GM18867 (cell line): ENCODE results near the gene FCHSD2.
"Not testable (repeated sequence)": the region's sequence is repeated elsewhere in the genome, so short reads cannot be mapped to it uniquely, and the experiment has no call there.

Source experiments
- ATAC-seq: cut with Tn5 transposase; IDR thresholded peaks from one replicate; pipeline ENCODE4 v1.9.1; 2021; ENCODE audit warnings: mild to moderate bottlenecking, moderate library complexity; ENCODE audit not compliant: unreplicated experiment

The FCHSD2 gene

DNA sequence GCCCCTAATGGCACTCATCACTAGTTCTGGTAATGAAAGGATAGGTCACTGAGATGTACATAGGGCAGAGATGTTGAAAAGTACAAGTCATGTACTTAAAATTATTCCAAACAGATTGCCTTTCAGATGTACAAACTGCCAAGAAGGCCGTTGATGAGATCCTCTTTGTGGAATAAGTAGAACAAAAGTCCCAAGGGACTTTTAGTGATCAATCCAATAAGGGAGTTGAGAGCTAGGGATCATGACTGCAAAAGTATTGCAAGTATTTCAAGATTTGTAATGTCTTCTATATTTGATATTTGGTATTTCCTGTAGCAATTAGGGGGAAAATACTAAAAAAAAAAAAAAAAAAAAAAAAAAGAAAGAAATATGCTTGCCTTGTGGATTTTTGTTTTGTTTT, 245.7 kb downstream of the FCHSD2 start:
- ATAC-seq, result no peak

DNA sequence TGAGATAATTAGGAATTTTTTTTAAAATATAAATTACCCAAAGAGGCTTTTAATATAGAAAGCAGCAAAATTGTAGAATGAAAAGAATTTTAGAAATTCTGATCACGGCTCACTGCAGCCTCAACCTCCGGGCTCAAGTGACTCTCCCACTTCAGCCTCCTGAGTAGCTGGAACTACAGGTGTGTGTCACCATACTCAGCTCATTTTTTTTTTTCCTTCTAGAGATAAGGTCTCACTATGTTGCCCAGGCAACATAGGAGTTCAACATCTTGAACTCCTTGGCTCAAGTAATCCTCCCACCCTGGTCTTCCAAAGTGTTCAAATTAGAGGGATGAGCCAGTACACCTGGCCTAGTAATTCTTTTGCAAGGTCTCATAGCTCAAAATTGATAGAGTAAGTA, 251.2 kb downstream of the FCHSD2 start:
- ATAC-seq, result no peak

DNA sequence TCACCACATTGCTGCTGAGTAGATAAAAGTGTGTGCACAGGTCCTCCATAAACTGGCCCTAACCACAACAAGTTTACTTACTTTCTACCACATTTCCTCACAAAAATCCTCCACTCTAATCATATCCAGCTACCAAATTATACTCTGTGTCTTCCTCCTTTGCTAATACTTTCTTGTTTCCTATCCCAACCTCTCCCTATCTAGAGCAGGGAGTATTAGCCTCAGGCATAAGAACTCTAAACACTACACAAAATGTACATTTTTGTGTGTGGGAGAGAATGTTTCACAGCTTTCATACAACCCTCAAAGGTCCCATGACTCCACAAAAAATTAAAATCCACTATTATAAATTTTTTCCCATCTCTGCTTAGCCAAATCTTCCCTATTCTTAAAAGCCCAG, 255.5 kb downstream of the FCHSD2 start:
- no peak for ATAC-seq

DNA sequence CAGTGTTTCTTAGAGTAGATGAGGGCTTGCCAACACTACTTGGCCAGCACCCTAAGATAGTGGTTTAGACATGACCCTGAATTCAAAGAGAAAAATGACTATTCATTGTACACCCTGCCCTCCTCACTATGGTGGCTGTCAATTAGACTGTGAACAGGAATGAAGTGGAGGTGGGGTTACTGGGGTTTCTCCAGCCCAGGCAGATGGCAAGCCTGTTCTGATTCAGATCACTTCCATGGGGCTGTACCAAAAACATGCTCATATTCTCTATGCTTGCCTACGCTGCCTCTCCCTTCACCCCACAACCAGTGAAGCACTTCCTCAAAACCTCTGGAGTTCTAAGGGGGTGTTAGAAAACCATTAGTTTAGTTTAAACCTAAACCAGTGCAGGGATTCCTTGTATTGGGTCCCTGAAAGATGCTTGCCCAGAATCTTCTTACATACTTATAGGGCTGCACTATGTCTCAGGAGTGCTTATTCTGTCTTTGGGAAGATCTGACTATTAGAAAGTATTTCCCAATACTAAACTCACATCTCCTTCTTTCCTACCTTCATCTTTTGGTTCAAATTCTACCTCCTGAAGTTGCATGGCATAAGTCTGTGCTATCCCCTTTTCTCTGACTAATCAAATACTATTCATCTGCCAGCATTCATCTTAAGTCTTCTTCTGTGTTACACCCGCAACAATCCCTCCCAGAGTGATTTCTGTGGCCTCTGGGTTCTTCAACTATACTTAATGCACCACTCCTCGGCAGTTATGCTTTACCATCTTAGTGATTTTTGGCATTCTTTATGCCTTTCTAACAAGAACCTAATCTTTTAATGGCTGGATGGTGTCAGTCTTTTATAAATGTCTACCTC, 256.1 kb downstream of the FCHSD2 start:
- no peak for ATAC-seq

DNA sequence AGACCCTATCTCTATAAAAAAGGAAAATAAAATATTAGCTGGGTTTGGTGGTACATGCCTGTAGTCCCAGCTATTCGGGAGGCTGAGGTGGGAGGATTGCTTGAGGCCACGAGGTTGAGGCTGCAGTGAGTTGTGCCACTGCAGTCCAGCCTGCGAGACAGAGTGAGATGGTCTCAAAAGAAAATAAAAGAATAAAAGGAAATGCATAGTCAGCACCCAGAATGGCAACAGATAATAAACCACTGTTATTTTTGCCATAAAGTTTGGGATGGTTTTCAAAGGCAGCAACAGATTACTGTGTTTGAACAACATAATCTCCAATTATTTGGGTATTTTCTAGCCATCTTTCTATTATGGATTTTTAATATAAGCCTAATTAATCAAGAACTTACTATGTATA, 266.0 kb downstream of the FCHSD2 start:
- no peak for ATAC-seq

DNA sequence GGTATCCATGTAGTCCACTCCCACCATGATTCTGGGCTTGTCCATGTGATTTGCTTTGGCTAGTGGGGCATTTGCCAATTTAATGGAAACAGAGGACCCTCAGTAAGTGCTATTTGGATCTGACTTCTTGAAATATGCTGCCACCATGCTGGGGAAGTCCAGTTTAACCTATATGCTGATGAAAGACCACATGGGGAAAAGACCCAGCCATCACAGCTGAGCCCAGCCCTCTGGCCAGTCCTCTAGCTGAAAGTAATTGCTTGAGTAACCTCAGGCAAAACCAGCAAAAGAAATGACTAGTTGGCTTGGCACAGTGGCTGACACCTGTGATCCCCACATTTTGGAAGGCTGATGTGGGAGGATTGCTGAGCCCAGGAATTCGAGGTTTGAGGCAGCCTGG, 266.4 kb downstream of the FCHSD2 start:
- no peak for ATAC-seq

DNA sequence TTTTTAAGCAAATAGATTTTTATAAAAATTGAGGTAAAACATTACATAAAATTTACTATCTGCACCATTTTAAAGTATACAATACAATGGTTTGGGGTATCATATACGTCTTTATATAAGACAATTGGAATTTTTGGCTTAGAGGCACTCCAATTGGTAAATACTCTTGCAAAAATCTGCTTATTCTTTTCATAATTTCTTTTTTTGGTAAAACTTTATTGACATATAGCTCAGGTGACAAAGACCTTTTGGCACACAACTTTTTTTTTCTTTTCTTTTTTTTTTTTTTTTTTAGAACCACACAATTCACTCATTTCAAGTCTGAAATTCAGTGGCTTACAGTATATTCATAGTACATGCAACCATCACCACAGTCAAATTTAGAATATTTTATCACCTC, 270.1 kb downstream of the FCHSD2 start:
- no peak for ATAC-seq

DNA sequence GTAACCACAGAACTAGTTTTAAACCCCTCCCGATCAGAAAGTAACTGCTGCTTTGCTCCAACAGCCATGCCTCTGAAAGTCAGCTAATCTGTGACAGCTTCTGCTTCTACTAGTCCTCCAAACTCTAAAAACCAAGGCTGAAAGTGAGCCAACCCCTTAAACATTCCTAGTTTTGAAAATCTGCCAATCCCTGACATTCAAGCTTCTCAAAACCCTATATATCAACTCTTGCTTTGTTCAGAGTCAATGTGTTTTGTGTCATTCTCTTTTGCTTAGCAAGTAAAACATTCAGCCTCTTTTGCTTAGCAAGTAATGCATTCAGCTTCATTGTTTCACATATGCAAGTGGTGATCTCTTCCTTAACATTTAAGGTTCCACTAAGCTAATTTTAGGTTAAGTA, 271.0 kb downstream of the FCHSD2 start:
- no peak for ATAC-seq

DNA sequence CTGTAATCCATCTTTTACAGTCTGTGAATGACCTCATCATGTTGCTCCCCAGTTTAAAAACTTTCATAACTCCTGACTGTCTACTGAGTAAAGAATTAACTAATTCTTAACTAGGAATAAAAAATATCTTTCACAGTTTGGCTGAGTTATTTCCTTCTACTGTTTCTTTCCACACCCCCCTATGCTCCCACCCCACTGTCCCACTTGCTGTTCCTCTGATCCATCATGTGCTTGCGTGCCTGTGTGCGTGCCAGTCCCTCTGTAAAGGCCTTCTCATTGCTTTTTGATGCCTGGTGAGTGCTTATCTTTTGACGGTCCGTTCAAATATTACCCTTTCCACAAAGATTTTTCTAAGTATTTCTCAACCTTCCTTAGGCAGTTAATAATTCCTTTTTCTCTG, 272.3 kb downstream of the FCHSD2 start:
- no peak for ATAC-seq

DNA sequence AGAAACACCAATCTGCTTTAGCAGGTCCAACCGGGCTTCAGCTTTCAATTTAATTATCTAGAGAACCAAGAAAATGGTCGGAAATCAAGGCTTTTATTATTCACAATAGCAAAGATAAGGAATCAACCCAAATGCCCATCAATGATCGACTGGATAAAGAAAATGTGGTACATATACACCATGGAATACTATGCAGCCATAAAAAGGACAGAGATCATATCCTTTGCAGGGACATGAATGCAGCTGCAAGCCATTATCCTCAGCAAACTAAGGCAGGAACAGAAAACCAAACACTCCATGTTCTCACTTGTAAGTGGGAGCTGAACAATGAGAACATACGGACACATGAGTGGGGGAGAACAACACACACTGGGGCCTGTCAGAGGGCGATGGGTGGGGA, 274.1 kb downstream of the FCHSD2 start:
- ATAC-seq, result no peak

DNA sequence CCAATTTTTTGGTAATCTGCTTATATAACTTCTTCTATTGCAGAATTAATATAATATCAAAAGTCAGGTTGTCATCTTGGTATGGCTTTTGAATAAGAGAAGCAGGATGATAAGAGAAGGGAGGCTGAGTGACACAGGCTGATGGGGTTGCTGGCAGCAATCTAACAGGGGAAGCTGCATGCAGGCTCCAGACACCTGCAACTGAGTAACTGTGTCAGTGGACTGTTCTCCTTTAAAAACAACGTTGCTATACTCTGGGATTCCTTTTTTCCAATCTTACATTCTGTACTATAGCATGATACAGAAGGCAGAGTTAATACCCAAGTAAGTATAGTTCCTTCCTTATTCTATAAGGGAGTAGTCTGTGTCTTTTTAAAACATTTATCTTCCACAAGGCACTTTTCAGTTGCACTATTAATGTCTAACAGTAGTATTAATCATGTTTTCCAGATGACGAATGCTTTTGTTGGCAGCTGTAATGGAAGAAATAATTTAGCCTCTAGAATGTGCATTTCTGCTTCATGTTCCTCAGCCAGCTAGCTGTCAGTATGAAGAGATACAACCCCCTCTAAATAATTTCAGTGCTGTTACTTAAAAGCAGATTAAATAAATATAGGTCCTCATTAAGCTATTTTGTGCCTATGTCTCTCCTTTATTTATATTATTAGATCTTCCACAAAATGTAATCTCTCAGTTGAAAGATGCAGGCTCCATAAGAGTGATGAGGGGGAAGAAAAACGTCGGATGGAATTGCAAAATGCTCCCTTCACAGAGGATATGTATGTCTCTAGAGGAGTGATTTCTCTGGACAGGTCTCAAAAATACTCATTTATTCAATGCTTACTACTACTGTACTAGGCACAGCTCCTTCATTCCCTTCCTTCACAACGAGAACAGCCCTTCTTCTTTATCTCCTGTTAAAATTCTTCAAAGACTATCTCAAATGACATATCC, 277.1 kb downstream of the FCHSD2 start:
- ATAC-seq, result no peak

DNA sequence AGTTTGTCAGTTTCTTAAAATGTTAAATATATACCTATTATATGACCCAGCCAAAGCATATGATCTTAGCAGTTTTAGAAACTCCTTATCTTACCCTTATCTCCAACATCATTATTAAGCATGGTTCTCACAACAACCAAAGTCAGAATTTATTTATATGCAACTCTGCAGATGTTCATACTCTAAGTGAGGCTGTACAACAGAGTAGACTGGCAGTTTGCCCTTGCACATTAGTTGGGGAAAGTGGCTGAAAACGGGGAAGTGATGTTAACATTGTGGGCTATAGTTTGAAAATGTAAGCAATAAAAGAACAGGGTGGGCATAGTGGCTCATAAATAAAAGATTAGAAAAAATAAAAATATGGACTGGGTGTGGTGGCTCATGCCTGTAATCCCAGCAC, 278.2 kb downstream of the FCHSD2 start:
- no peak for ATAC-seq

DNA sequence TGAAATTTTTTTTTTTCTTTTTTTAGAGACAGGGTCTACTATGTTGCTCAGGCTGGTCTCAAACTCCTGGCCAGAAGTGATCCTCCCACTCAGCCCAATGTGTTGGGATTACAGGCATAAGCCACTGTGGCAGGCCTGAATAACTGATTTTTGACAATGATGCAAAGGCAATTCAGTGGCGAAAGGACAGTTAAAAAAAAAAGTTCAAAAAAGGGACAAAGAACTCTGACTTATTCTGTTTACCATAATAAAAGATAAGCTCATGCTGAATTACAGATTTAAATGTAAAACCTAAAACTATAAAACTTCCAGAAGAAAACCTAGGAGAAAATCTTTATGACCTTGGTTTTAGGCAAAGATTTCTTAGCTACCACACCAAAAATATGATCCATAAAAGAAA, 279.0 kb downstream of the FCHSD2 start:
- ATAC-seq, result no peak

DNA sequence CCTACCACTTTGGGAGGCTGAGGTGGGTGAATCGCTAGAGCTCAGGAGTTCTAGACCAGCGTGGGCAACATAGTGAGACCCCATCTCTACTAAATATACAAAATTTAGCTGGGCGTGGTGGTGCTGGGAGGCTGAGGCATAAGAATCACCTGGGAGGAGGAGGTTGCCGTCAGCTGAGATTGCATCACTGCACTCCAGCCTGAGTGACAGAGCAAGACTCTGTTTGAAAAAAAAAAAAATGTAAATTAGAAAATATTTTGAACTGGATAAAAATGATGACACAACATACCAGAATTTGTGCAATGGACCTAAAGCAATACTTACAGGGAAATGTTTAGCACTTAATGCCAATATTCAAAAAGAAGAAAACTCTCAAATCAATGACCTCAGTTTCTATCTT, 281.5 kb downstream of the FCHSD2 start:
- no peak for ATAC-seq

DNA sequence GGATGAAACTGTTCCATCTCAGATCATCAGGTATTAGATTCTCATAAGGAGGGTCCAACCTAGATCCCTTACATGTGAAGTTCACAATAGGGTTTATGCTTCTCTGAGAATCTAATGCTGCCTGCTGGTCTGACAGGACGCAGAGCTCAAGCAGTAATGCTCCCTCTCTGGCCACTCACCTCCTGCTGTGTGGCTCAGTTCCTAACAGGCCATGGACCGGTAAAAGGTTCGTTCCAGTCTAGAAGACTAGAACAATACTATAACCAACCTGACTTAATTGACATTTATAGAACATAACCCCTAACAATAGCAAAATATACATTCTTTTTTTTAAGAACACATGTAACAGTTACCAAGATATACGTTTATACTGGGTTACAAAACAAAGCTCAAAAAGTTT, 282.1 kb downstream of the FCHSD2 start:
- ATAC-seq, result no peak

DNA sequence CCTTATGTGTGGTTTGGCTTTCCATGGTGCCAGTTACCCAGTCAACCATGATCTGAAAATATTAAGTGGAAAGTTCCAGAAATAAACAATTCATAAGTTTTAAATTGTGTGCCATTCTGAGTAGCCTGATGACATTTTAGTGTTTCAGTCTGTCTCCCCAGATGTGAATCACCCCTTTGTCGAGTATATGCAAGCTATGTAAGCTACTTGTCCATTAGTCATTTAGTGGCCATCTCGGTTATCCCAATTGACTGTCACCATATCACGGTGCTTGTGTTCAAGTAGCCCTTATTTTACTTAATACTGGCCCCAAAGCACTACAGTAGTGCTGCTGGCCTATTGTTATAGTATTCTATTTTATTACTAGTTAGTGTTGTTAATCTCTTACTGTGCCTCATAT, 283.0 kb downstream of the FCHSD2 start:
- no peak for ATAC-seq

DNA sequence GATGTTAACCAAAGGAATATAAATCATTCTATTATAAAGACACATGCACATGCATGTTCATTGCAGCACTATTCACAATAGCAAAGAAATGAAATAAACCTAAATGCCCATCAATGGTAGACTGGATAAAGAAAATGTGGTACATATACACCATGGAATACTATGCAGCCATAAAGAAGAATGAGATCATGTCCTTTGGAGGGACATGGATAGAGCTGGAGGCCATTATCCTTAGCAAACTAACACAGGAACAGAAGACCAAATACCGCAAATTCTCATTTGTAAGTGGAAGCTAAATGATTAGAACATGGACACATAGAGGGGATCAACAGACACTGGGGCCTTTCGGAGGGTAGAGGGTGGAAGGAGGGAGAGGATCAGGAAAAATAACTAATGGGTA, 283.9 kb downstream of the FCHSD2 start:
- ATAC-seq, result not testable (repeated sequence)

DNA sequence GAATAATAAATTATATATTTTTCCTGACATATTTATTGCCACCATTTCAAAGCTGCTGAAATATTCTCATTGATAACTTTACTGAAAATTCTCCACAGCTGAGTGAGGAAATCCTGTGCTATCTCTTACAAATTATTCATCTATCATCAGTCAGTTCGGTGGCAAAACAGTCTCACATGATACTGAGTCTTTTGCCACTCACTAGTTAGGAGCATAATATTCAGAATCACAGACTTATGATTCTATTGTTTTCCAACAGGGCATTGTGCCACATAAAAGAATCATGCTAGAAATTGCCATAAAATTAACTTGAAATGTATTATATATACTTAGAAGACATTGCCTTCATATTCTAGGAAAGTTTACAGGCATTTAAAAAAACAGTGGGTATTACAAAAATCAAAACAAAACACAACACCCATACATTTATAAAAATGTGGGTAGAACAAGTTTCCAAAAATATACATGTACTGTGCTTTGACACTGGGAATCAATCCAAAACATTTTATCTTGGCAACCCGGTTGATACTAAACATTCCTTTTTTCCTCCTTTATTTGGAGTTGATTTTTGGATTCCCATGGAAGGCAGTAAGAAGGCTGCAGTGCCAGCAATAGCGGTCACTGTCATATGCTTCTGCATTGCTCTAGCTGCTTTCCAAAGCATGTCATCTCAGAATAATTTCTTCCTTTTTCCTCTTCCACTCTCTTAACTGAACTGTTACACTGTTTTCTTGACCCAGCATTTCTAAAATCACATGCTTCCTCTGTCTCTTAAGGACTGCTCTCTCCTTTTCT, 285.4 kb downstream of the FCHSD2 start:
- ATAC-seq, result no peak

DNA sequence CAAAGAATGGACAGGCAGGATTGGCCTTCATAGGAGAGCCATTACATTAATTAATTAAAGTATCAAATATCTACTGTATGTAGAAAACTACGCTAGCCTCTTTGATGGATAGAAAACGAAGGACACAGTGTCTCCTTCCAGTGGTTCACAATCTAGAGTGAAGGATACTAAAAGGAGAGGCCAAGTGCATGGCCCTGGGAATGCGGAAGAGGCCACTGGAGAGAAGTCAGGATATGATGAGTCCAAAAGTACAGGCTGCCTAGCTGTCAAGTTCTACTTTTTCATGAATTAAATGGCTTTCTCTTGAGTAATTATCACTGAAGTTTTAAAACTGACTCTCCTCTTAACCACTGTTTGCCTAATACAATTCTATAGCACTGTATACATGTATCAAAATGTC, 286.1 kb downstream of the FCHSD2 start:
- ATAC-seq, result no peak

DNA sequence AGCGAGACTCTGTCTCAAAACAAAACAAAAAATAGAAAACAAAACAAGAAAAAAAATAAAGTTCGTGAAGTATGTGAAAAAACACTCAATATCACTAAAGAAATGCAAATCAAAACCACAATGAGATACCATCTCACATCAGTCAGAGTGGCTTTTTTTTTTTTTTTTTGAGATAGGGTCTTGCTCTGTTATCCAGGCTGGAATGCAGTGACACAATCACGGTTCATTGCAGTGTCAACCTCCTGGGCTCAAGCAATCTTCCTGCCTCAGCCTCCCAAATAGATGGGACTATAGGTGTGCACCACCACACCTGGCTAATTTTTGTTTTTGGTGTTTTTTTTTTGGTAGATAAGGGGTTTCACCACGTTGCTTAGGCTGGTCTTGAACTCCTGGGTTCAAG, 290.4 kb downstream of the FCHSD2 start:
- no peak for ATAC-seq

DNA sequence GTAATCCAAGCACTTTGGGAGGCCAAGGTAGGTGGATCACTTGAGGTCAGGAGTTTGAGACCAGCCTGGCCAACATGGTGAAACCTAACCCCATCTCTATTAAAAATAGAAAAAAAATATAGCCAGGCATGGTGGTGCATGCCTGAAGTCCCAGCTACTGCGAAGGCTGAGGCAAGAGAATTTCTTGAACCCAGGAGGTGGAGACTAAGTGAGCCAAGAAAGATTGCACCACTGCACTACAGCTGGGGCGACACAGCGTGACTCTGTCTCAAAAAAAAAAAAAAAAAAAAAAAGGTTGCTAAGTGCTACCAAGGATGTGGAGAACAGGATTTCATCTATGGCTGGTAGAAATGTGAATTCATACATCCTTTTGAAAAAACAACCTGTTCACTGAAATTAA, 291.3 kb downstream of the FCHSD2 start:
- no peak for ATAC-seq
